Mesenchymal stem cell (in vitro differentiated cells and primary cell): ENCODE measurements around the gene SIRT6.

Experiments
- DNase-seq: peaks from one replicate; pipeline ENCODE4 v3.0.0-alpha.2; 2013
- H2AFZ ChIP-seq: one replicate; pipeline ENCODE4 v1.6.1; 2013; ENCODE audit warnings: low read depth, mild to moderate bottlenecking, control low read depth, inconsistent platforms, low read length, moderate library complexity
- H2AK5ac ChIP-seq: 2 replicates; pipeline ENCODE4 v1.6.1; 2013; ENCODE audit warnings: low read length, moderate library complexity, mild to moderate bottlenecking, inconsistent platforms; ENCODE audit not compliant: severe bottlenecking
- H2BK120ac ChIP-seq: one replicate; pipeline ENCODE4 v1.6.1; 2013; ENCODE audit warnings: low read depth, mild to moderate bottlenecking, inconsistent platforms, low read length, moderate library complexity
- H2BK12ac ChIP-seq, 2 experiments: one replicate each; pipeline ENCODE4 v1.6.1; 2013; ENCODE audit warnings: inconsistent platforms in 2 of 2, low read length in 2 of 2, mild to moderate bottlenecking in 2 of 2, moderate library complexity in 2 of 2, control low read depth in 1 of 2
- H2BK15ac ChIP-seq: one replicate; pipeline ENCODE4 v1.6.1; 2013; ENCODE audit warnings: mild to moderate bottlenecking, low read depth, inconsistent platforms; ENCODE audit not compliant: poor library complexity, severe bottlenecking
- H2BK5ac ChIP-seq: 2 replicates; pipeline ENCODE4 v1.6.1; 2013; ENCODE audit warnings: low read depth, mild to moderate bottlenecking, low read length, control low read depth, inconsistent platforms; ENCODE audit not compliant: poor library complexity, severe bottlenecking
- H3K14ac ChIP-seq, 2 experiments: one replicate each; pipeline ENCODE4 v1.6.1; 2013; ENCODE audit warnings: inconsistent platforms in 2 of 2, low read length in 2 of 2, control low read depth in 1 of 2, mild to moderate bottlenecking in 1 of 2, moderate library complexity in 1 of 2
- H3K18ac ChIP-seq, 2 experiments: one replicate each; pipeline ENCODE4 v1.6.1; 2013; ENCODE audit warnings: inconsistent platforms in 2 of 2, low read length in 2 of 2, control low read depth in 1 of 2, low read depth in 1 of 2, mild to moderate bottlenecking in 1 of 2
- H3K23ac ChIP-seq, 2 experiments: one replicate each; pipeline ENCODE4 v1.6.1; 2013; ENCODE audit warnings: inconsistent platforms in 2 of 2, low read length in 2 of 2, mild to moderate bottlenecking in 2 of 2, moderate library complexity in 2 of 2, control low read depth in 1 of 2
- H3K27ac ChIP-seq: 2 replicates; pipeline ENCODE4 v1.5.1; 2013; ENCODE audit warnings: mild to moderate bottlenecking, moderate library complexity, low read length, control low read depth, inconsistent platforms; ENCODE audit not compliant: poor library complexity, severe bottlenecking
- H3K27me3 ChIP-seq, 2 experiments: 2 replicates each; pipeline versions ENCODE4 v1.6.1 to v1.7.0; 2013; ENCODE audit warnings: low read length in 2 of 2, mild to moderate bottlenecking in 2 of 2, moderate library complexity in 2 of 2, control low read depth in 1 of 2, inconsistent platforms in 1 of 2; ENCODE audit not compliant: control insufficient read depth in 1 of 2, insufficient read depth in 1 of 2
- H3K36me3 ChIP-seq, 2 experiments: 2 replicates each; pipeline versions ENCODE4 v1.6.1 to v1.7.0; 2013; ENCODE audit warnings: low read length in 2 of 2, control low read depth in 1 of 2, inconsistent platforms in 1 of 2, low read depth in 1 of 2, mild to moderate bottlenecking in 1 of 2; ENCODE audit not compliant: insufficient read depth in 2 of 2, control insufficient read depth in 1 of 2
- H3K4ac ChIP-seq, 2 experiments: one replicate each; pipeline ENCODE4 v1.6.1; 2013; ENCODE audit warnings: inconsistent platforms in 2 of 2, low read length in 2 of 2, mild to moderate bottlenecking in 2 of 2, moderate library complexity in 2 of 2, control low read depth in 1 of 2, low read depth in 1 of 2
- H3K4me1 ChIP-seq: 2 replicates; pipeline ENCODE4 v1.6.1; 2013; ENCODE audit warnings: low read depth, low read length, control low read depth; ENCODE audit not compliant: control insufficient read depth, insufficient read depth
- H3K4me2 ChIP-seq: 2 replicates; pipeline ENCODE4 v1.6.1; 2013; ENCODE audit warnings: low read length, mild to moderate bottlenecking, inconsistent platforms; ENCODE audit not compliant: poor library complexity, severe bottlenecking
- H3K4me3 ChIP-seq, 2 experiments: 2 replicates each; pipeline versions ENCODE4 v1.5.1 to v1.7.0; 2013; ENCODE audit warnings: low read length in 2 of 2, mild to moderate bottlenecking in 2 of 2, control low read depth in 1 of 2, low read depth in 1 of 2; ENCODE audit not compliant: insufficient read depth in 1 of 2
- H3K79me1 ChIP-seq: replicated peaks from 2 replicates; pipeline ENCODE4 v1.6.1; 2013; ENCODE audit warnings: mild to moderate bottlenecking, control low read depth, low read length, inconsistent platforms; ENCODE audit not compliant: poor library complexity, severe bottlenecking
- H3K9ac ChIP-seq: 2 replicates; pipeline ENCODE4 v1.7.0; 2013; ENCODE audit warnings: mild to moderate bottlenecking, low read length, moderate library complexity
- H3K9me3 ChIP-seq: 2 replicates; pipeline ENCODE4 v1.7.0; 2013; ENCODE audit warnings: mild to moderate bottlenecking, low read length; ENCODE audit not compliant: control insufficient read depth
- H4K8ac ChIP-seq: one replicate; pipeline ENCODE4 v1.6.1; 2013; ENCODE audit warnings: inconsistent platforms, mild to moderate bottlenecking, low read length, moderate library complexity
- H4K91ac ChIP-seq: one replicate; pipeline ENCODE4 v1.6.1; 2013; ENCODE audit warnings: mild to moderate bottlenecking, low read length, inconsistent platforms
- WGBS: methylation state at CpG from one replicate; pipeline ENCODE4 v1.1.7; 2013; ENCODE audit warnings: mixed read lengths; 5-methylcytosine and 5-hydroxymethylcytosine counted together

The SIRT6 gene

GRCh38 chr19:4229179-4229931 lies 47.0 kb upstream of the SIRT6 start, which contains the start of gene EBI3:
TSS of gene EBI3 (plus strand) at chr19:4229523. CDS start at chr19:4229551, 28 bp downstream.
- H3K4me3 ChIP-seq, result peak within 1 kb of the TSS in 1 of 2 experiments; percentile 3
- peak within 1 kb of the TSS; percentile 17 to 75 for H3K18ac ChIP-seq
- H3K27me3 ChIP-seq, result peaks cover 0 to 44% of the 10 kb centered on the region in 2 experiments
- peaks cover 14% of the 10 kb centered on the region for H3K4me1 ChIP-seq
- DNase-seq, result peak; percentile 80
- peaks cover 0 to under 1% of the 10 kb centered on the region in 2 experiments for H3K36me3 ChIP-seq
- H3K4me2 ChIP-seq, result peak within 1 kb of the TSS; percentile 6
- H3K14ac ChIP-seq, result peak within 1 kb of the TSS in 1 of 2 experiments; percentile 19
- H2BK5ac ChIP-seq, result peak within 1 kb of the TSS; percentile 9
- H3K4ac ChIP-seq, result peak within 1 kb of the TSS in 1 of 2 experiments; percentile 58
- H2AK5ac ChIP-seq, result peak within 1 kb of the TSS; percentile 67
- H3K9me3 ChIP-seq, result no peaks in the 10 kb centered on the region
- 24% methylated on average over 16 of the region's 19 CpGs for WGBS
- peak within 1 kb of the TSS; percentile 5 for H4K91ac ChIP-seq
- peak within 1 kb of the TSS; percentile 6 to 95 for H2BK12ac ChIP-seq
- H3K79me1 ChIP-seq, result no peaks in the 10 kb centered on the region
- H2BK15ac ChIP-seq, result peak within 1 kb of the TSS; percentile 45
- H3K23ac ChIP-seq, result no peak within 1 kb of the TSS
- H3K27ac ChIP-seq, result peak within 1 kb of the TSS; percentile 67
- H2BK120ac ChIP-seq, result no peak within 1 kb of the TSS
- no peak within 1 kb of the TSS for H3K9ac ChIP-seq
- peak within 1 kb of the TSS; percentile 86 for H2AFZ ChIP-seq
- H4K8ac ChIP-seq, result peak within 1 kb of the TSS; percentile 63

- H3K4ac ChIP-seq, result no peak overlapping the region
- peak overlapping the region; percentile 63 for H4K8ac ChIP-seq
- peaks cover 0 to 43% of the 10 kb centered on the region in 2 experiments for H3K27me3 ChIP-seq
- H4K91ac ChIP-seq, result no peak overlapping the region
- peak overlapping the region; percentile 37 for H2BK15ac ChIP-seq
- H2AK5ac ChIP-seq, result peak overlapping the region; percentile 1
- H3K27ac ChIP-seq, result peak overlapping the region; percentile 48
- peak overlapping the region; percentile 86 for H2AFZ ChIP-seq
- no peak for DNase-seq
- H3K4me2 ChIP-seq, result peak overlapping the region; percentile 6
- no peak overlapping the region for H3K23ac ChIP-seq
- H3K36me3 ChIP-seq, result no peaks in the 10 kb centered on the region
- H2BK120ac ChIP-seq, result no peak overlapping the region
- no peaks in the 10 kb centered on the region for H3K9me3 ChIP-seq
- peak overlapping the region in 1 of 2 experiments; percentile 62 for H3K18ac ChIP-seq
- H3K79me1 ChIP-seq, result no peaks in the 10 kb centered on the region
- no peak overlapping the region for H2BK5ac ChIP-seq
- 77% methylated on average over 2 of the region's 2 CpGs for WGBS
- no peak overlapping the region for H3K4me3 ChIP-seq
- no peak overlapping the region for H3K9ac ChIP-seq
- peak overlapping the region in 1 of 2 experiments; percentile 19 for H3K14ac ChIP-seq
- H3K4me1 ChIP-seq, result peaks cover 16% of the 10 kb centered on the region
- peak overlapping the region in 1 of 2 experiments; percentile 6 for H2BK12ac ChIP-seq
These were observed 46.4 kb upstream of the SIRT6 start for GRCh38 chr19:4228765-4229178.

GRCh38 chr19:4227771-4228170 lies 45.4 kb upstream of the SIRT6 start:
- Histone ChIP-seq H3K36me3 (no peaks in the 10 kb centered on the region), H3K4me2 (no peak overlapping the region), H2BK12ac (peak overlapping the region; percentile 38), H3K23ac (no peak overlapping the region), H3K4ac (peak overlapping the region in 1 of 2 experiments; percentile 49), H3K9me3 (no peaks in the 10 kb centered on the region), H2AFZ (no peak overlapping the region), H2AK5ac (peak overlapping the region; percentile 1), H3K14ac (peak overlapping the region in 1 of 2 experiments; percentile 31), H4K8ac (no peak overlapping the region), H3K27me3 (peaks cover 0 to 39% of the 10 kb centered on the region in 2 experiments), H3K18ac (no peak overlapping the region), H2BK5ac (no peak overlapping the region), H4K91ac (no peak overlapping the region), H3K4me1 (peaks cover 13% of the 10 kb centered on the region), H3K79me1 (no peaks in the 10 kb centered on the region), H3K27ac (no peak overlapping the region), H2BK120ac (no peak overlapping the region), H3K9ac (no peak overlapping the region), H3K4me3 (no peak overlapping the region), H2BK15ac (no peak overlapping the region)
- no peak for DNase-seq

GRCh38 chr19:4225885-4226284 lies 43.5 kb upstream of the SIRT6 start:
- no peak overlapping the region for H2BK5ac ChIP-seq
- 86% methylated on average over 8 of the region's 8 CpGs for WGBS

More at GRCh38 chr19:4225885-4226284, 43.5 kb upstream of the SIRT6 start:
- H3K14ac ChIP-seq, result no peak overlapping the region
- no peak overlapping the region for H3K4me2 ChIP-seq
- no peak overlapping the region for H3K18ac ChIP-seq
- peaks cover 0 to 44% of the 10 kb centered on the region in 2 experiments for H3K27me3 ChIP-seq
- no peak overlapping the region for H3K4me3 ChIP-seq
- no peak overlapping the region for H4K8ac ChIP-seq
- H2AK5ac ChIP-seq, result no peak overlapping the region
- H4K91ac ChIP-seq, result no peak overlapping the region
- no peak overlapping the region for H2BK120ac ChIP-seq
- no peak overlapping the region for H3K4ac ChIP-seq
- DNase-seq, result no peak
- no peak overlapping the region for H2BK12ac ChIP-seq
- H3K9ac ChIP-seq, result no peak overlapping the region
- H3K36me3 ChIP-seq, result no peaks in the 10 kb centered on the region
- H3K27ac ChIP-seq, result no peak overlapping the region
- no peaks in the 10 kb centered on the region for H3K79me1 ChIP-seq
- H2AFZ ChIP-seq, result no peak overlapping the region
- no peak overlapping the region for H3K23ac ChIP-seq
- H3K4me1 ChIP-seq, result peaks cover 15% of the 10 kb centered on the region
- H2BK15ac ChIP-seq, result peak overlapping the region; percentile 55
- no peaks in the 10 kb centered on the region for H3K9me3 ChIP-seq
